ENCODE results near the gene TPMT.
"Not testable (repeated sequence)": the region's sequence is repeated elsewhere in the genome, so short reads cannot be mapped to it uniquely, and the experiment has no call there.

TPMT gene

GRCh38 chr6:18155864-18156421, 1.1 kb upstream of the TPMT start:
- DNase-seq (ENCODE audit: low spot score) = peak; percentile 79

DNA sequence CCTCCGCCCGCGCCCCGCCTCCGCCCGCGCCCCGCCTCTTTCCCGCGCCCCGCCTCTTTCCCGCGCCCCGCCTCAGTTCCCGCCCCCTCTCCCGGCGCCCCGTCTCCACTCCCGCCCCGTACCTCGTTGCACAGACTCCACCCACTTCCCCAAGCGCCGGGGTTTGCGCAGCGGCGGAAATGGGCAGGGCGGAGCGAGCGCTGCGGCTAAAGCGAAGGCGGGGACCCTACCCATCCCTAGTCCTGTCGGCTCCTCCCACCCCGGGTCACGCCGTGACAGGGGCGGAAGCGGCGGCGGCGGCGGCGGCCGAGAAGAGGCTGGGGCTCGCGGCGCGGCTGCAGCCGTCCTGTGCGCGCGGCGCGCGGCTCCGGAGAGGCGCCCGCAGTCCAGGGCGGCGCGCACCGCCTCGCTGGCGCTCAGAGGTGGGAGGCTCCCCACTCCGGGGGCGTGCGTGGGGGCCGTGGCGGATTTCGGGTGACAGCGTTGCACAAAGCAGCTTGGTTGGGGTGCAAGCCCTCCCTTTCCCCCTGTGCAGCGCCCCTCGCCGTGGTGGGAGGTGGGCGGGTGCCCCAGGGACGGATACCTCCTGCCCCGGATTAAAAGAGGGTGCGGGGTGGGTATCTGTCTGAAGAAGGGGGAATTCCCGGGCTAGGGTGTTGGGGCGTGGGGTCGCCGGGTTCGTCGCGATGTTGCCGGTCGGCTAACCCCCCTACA, 430 bp upstream of the TPMT start, which contains the start of gene KDM1B:
Gene KDM1B (plus strand): TSS at position 273 of the 714 bp plus-strand sequence. CDS start 4,474 bp downstream, outside the sequence.
- DNase-seq (ENCODE audit: low spot score) = peak; percentile 98

DNA sequence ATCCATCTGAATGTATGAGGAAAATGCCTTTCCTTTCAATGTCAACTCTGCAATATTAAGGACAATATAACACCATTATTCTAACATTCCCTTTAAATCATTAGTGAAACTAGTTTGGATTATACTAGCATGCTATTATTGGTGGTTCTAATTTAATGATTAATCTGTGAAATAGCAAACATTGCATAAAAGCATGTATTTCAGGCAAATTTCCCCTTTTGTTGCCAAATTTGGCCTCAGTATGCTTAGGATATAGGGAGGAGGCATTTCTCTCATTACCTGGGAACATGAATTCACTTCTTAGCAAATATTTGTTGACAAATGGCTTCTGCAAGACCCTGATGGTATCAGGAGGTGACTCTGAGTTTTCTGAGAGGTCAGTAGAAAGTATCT, 1.6 kb downstream of the TPMT start:
- no peak for DNase-seq (ENCODE audit: low spot score)

GRCh38 chr6:18151801-18152200, 3.1 kb downstream of the TPMT start:
- no peak for DNase-seq (ENCODE audit: low spot score)

GRCh38 chr6:18151391-18151790, 3.5 kb downstream of the TPMT start:
- not testable (repeated sequence) for DNase-seq (ENCODE audit: low spot score)

GRCh38 chr6:18148304-18149025, 6.4 kb downstream of the TPMT start:
- no peak for DNase-seq (ENCODE audit: low spot score)

DNA sequence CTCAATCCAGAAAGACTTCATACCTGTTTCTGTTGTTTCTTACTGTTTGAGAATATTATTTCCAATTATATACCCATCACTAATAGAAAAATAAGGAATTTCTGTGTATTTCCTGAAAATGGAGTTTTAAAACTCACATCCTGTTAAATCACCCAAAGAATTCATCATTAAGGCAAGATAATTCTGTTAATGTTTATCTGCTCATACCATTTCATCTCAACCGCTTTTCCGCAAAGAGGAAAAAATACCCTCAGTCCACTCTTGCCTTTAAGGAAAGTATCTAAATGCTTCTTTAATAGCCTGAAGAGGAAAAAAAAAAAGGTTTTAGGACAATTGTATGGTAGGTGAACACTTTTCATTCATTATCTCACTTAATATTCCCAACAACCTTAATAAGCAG, 7.3 kb downstream of the TPMT start:
- no peak for DNase-seq (ENCODE audit: low spot score)

DNA sequence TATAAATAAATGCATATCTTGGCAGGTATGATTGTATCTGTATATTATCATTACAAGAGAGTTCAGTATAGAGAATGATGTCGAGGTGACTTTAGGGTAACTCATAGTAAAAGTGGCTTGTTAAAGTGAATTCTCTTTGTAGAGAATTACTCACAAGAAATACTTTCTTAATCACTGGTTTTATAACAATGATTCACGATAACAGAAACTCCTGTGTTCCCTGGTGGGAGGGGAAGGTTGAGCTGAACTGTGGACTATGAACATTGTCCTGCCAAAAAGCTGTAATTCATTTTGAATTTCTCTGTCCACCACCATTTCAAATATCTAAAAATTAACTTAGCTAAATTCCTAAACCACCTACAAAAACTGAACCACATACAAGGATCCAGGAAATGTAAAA, 7.7 kb downstream of the TPMT start:
- DNase-seq (ENCODE audit: low spot score) = no peak

DNA sequence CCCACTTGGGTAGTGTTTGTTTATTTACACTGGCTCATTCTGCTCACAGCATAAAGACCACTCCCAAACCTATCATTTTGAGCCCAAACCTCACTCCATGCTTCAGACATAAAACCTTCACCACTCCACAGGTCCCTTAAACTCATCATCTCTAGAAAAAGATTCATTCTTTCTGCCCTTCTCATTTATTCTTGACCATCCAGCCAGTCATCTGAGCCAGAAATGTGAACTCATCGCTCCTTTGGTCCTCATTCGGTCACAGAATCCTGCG, 12.4 kb downstream of the TPMT start:
- no peak for DNase-seq (ENCODE audit: low spot score)

- DNase-seq (ENCODE audit: low spot score) = no peak
Measured at GRCh38 chr6:18141805-18142590, 12.9 kb downstream of the TPMT start.

GRCh38 chr6:18139935-18140621, 14.8 kb downstream of the TPMT start:
- no peak for DNase-seq (ENCODE audit: low spot score)

- DNase-seq (ENCODE audit: low spot score) = no peak
Measured at GRCh38 chr6:18138906-18139305, 16.0 kb downstream of the TPMT start.

GRCh38 chr6:18136260-18136659, 18.6 kb downstream of the TPMT start:
- no peak for DNase-seq (ENCODE audit: low spot score)

DNA sequence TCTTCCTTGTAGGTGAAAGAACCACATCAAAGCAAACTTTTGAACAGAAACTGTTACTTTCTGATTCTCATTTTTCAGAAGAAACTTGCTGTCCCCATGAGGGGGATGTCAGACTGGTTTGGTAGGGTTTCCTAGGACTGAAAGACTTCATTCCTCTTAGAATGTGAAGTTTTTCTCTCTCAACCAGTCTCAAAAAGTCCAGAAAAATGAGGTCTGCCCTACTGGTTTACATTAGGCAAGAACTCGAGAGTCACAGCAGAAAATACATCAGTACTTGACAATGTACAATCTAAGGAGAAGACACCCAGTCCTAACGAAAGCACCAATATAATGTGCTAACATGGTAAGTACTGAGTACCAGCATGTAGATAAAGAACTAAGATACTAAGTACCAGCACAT, 19.7 kb downstream of the TPMT start:
- DNase-seq (ENCODE audit: low spot score) = no peak

GRCh38 chr6:18132346-18132745, 22.5 kb downstream of the TPMT start:
- DNase-seq (ENCODE audit: low spot score) = no peak

GRCh38 chr6:18126121-18126520, 28.8 kb downstream of the TPMT start:
- no peak for DNase-seq (ENCODE audit: low spot score)

GRCh38 chr6:18122128-18123093, 32.5 kb downstream of the TPMT start, which contains the start of gene NHLRC1:
Gene NHLRC1 (minus strand): TSS chr6:18122677. CDS start chr6:18122606, 71 bp downstream.
- no peak for DNase-seq (ENCODE audit: low spot score)

GRCh38 chr6:18121580-18122127, 33.2 kb downstream of the TPMT start:
- peak; percentile 38 for DNase-seq (ENCODE audit: low spot score)

GRCh38 chr6:18119236-18119635, 35.6 kb downstream of the TPMT start:
- no peak for DNase-seq (ENCODE audit: low spot score)

DNA sequence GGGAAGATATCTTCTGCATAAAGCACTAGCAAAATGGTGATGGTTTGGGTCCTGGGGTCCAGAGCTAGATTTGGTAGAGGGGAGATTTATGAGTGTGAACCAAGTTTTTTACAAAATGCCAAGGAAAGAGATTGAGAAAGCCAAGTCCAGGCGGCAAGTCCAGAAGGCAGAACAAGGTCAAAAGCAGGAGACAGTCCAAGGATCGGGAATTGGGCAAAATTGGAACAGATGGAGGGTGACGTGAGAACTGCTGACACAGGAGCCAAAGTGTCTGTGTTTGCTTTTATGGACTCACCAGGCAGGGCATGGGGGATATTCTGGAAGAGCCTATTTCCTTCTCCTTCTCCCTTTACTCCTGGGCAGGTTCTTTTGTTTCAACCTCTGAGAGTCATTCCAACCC, 36.5 kb downstream of the TPMT start:
- DNase-seq (ENCODE audit: low spot score) = no peak

GRCh38 chr6:18117136-18117535, 37.7 kb downstream of the TPMT start:
- DNase-seq (ENCODE audit: low spot score) = no peak
